GM23338 (cell line): Measurements from ENCODE around the gene SORL1. TPM values are rescaled to one million over a fixed set of nuclear protein-coding genes. Genes with fewer than 3 reads are reported as not detected.
A peak's percentile ranks its signal among the peaks of the same experiment; 100 is the strongest.

Source experiments
- ATAC-seq: fragments of 200-7000 bp; cut with Tn5 transposase; 3 replicates; pipeline ENCODE4 v1.9.1; 2020
- DNase-seq: peaks from one replicate; pipeline ENCODE4 v3.0.0-alpha.2; 2015; ENCODE audit warnings: low spot score
- H2AFZ ChIP-seq: fragments of 200-600 bp; sonication (generic); 2 replicates; pipeline ENCODE4 v1.8.0; 2016; ENCODE audit warnings: antibody characterized with exemption, mild to moderate bottlenecking, moderate library complexity
- H3F3A ChIP-seq: fragments of 200-600 bp; sonication (generic); replicated peaks from 2 replicates; pipeline ENCODE4 v1.8.0; 2017; ENCODE audit warnings: antibody characterized with exemption, mixed run types, low read depth
- H3K27ac ChIP-seq: fragments of 200-600 bp; sonication (generic); 2 replicates; pipeline ENCODE4 v1.6.1; 2016; ENCODE audit warnings: low read depth
- H3K27me3 ChIP-seq: fragments of 200-600 bp; sonication (generic); 2 replicates; pipeline ENCODE4 v1.8.0; 2016; ENCODE audit warnings: mild to moderate bottlenecking, mixed run types, moderate library complexity; ENCODE audit not compliant: insufficient read depth
- H3K36me3 ChIP-seq: fragments of 200-600 bp; sonication (generic); 2 replicates; pipeline ENCODE4 v1.8.0; 2016; ENCODE audit warnings: mild to moderate bottlenecking; ENCODE audit not compliant: insufficient read depth
- H3K4me1 ChIP-seq: fragments of 200-600 bp; sonication (generic); 2 replicates; pipeline ENCODE4 v1.8.0; 2016; ENCODE audit warnings: mild to moderate bottlenecking, moderate library complexity; ENCODE audit not compliant: insufficient read depth
- H3K4me2 ChIP-seq: fragments of 200-600 bp; sonication (generic); 2 replicates; pipeline ENCODE4 v1.7.1; 2017; ENCODE audit warnings: mixed run types
- H3K4me3 ChIP-seq: fragments of 200-600 bp; sonication (generic); 2 replicates; pipeline ENCODE4 v1.6.1; 2016; ENCODE audit warnings: mixed run types
- H3K79me2 ChIP-seq: fragments of 200-600 bp; sonication (generic); replicated peaks from 2 replicates; pipeline ENCODE4 v1.8.0; 2017; ENCODE audit warnings: mild to moderate bottlenecking; ENCODE audit not compliant: insufficient read depth
- H3K9me2 ChIP-seq: fragments of 200-600 bp; sonication (generic); 2 replicates; pipeline ENCODE4 v1.8.0; 2017; ENCODE audit not compliant: insufficient read depth
- H4K20me1 ChIP-seq: fragments of 200-600 bp; sonication (generic); replicated peaks from 2 replicates; pipeline ENCODE4 v1.8.0; 2017; ENCODE audit warnings: mild to moderate bottlenecking; ENCODE audit not compliant: insufficient read depth
- H3K27ac Mint-ChIP-seq: 2 replicates; pipeline ENCODE4 v1.8.0; 2020; ENCODE audit warnings: inconsistent platforms, mild to moderate bottlenecking, moderate library complexity, mixed read lengths
- H3K27me3 Mint-ChIP-seq: 3 replicates; pipeline ENCODE4 v1.8.0; 2022; ENCODE audit warnings: low read depth, mild to moderate bottlenecking, moderate library complexity, mixed read lengths, inconsistent platforms; ENCODE audit not compliant: insufficient read depth, poor library complexity
- H3K36me3 Mint-ChIP-seq: 3 replicates; pipeline ENCODE4 v1.8.0; 2021; ENCODE audit warnings: low read depth, mild to moderate bottlenecking, inconsistent platforms, moderate library complexity, mixed read lengths
- H3K4me1 Mint-ChIP-seq: 3 replicates; pipeline ENCODE4 v1.8.0; 2020; ENCODE audit warnings: mild to moderate bottlenecking, inconsistent platforms, mixed read lengths
- H3K4me3 Mint-ChIP-seq: 3 replicates; pipeline ENCODE4 v1.8.0; 2021; ENCODE audit warnings: moderate library complexity, mild to moderate bottlenecking, inconsistent platforms, mixed read lengths
- H3K9me3 Mint-ChIP-seq: 3 replicates; pipeline ENCODE4 v1.8.0; 2020; ENCODE audit warnings: moderate library complexity, mild to moderate bottlenecking, inconsistent platforms, mixed read lengths
- CREB1 ChIP-seq: fragments of 250-450 bp; sonication (Bioruptor Pico); IDR thresholded peaks from 2 replicates; pipeline ENCODE4 v1.5.0; 2020; ENCODE audit warnings: low read depth, mild to moderate bottlenecking, moderate library complexity
- CTCF ChIP-seq, 2 experiments: fragments of 200-600 bp in 1 of 2; sonication (generic) in 1 of 2; conservative IDR thresholded peaks; 2 replicates each; pipeline versions ENCODE4 v1.5.1 to v1.6.1; 2016 to 2017; ENCODE audit warnings: antibody characterized with exemption in 2 of 2, low read depth in 2 of 2, mild to moderate bottlenecking in 2 of 2, moderate library complexity in 1 of 2
- EZH2 ChIP-seq: fragments of 200-600 bp; sonication (generic); IDR thresholded peaks from one replicate; pipeline ENCODE4 v1.8.0; 2017; ENCODE audit warnings: antibody characterized with exemption, mild to moderate bottlenecking, low read depth; ENCODE audit not compliant: unreplicated experiment
- EZH2phosphoT487 ChIP-seq: fragments of 200-600 bp; sonication (generic); IDR thresholded peaks from one replicate; pipeline ENCODE4 v1.8.1; 2018; ENCODE audit warnings: antibody characterized with exemption; ENCODE audit not compliant: unreplicated experiment
- JUNB ChIP-seq: IDR thresholded peaks from one replicate; pipeline ENCODE4 v1.6.1; 2016; ENCODE audit warnings: antibody characterized with exemption; ENCODE audit not compliant: unreplicated experiment
- NANOG ChIP-seq: IDR thresholded peaks from 2 replicates; pipeline ENCODE4 v1.6.1; 2016; ENCODE audit warnings: antibody characterized with exemption, borderline replicate concordance
- POLR2AphosphoS5 ChIP-seq: IDR thresholded peaks from 2 replicates; pipeline ENCODE4 v1.6.1; 2016; ENCODE audit warnings: antibody characterized with exemption, low read depth
- STAT1 ChIP-seq: IDR thresholded peaks from one replicate; pipeline ENCODE4 v1.6.1; 2016; ENCODE audit warnings: antibody characterized with exemption; ENCODE audit not compliant: unreplicated experiment
- ZNF114 ChIP-seq: fragments of 250-450 bp; sonication (Bioruptor Pico); IDR thresholded peaks from 2 replicates; pipeline ENCODE4 v1.5.0; 2020; ENCODE audit warnings: mild to moderate bottlenecking, moderate library complexity
- ZNF331 ChIP-seq: fragments of 250-450 bp; sonication (Bioruptor Pico); IDR thresholded peaks from 2 replicates; pipeline ENCODE4 v1.5.0; 2020; ENCODE audit warnings: low read depth, mild to moderate bottlenecking, moderate library complexity
- ZNF462 ChIP-seq: fragments of 250-450 bp; sonication (Bioruptor Pico); IDR thresholded peaks from 2 replicates; pipeline ENCODE4 v1.5.0; 2020; ENCODE audit warnings: mild to moderate bottlenecking, moderate library complexity
- polyA plus RNA-seq: library from polyadenylated mRNA; unstranded; fragments of >200 nt; fragmentation: Nextera tagmentation; extraction: Ambion mirVana; gene quantifications from 2 replicates; pipeline ENCODE4 v1.2.1, GENCODE V29; 2016
- total RNA-seq: library from RNA; depleted of rRNA; stranded (reverse); fragments of >200 nt; shearing (Covaris generic); gene quantifications from 2 replicates; pipeline ENCODE4 v1.2.3, GENCODE V29; 2014
- TF ChIP-seq, protein P1 (sequence below): IDR thresholded peaks from one replicate; pipeline ENCODE4 v1.6.1; 2018; ENCODE audit warnings: antibody characterized with exemption; ENCODE audit not compliant: unreplicated experiment

SORL1 gene
- total and polyA plus RNA-seq, 2 experiments from 2014 or later: 23.0 to 78.8 TPM

- no peak for TF ChIP-seq EZH2phosphoT487
- TF ChIP-seq CTCF (conservative IDR thresholded peaks at IDR 0.05; ENCODE audit: low read depth in 2 of 2): no peak
- TF ChIP-seq, protein P1, sequence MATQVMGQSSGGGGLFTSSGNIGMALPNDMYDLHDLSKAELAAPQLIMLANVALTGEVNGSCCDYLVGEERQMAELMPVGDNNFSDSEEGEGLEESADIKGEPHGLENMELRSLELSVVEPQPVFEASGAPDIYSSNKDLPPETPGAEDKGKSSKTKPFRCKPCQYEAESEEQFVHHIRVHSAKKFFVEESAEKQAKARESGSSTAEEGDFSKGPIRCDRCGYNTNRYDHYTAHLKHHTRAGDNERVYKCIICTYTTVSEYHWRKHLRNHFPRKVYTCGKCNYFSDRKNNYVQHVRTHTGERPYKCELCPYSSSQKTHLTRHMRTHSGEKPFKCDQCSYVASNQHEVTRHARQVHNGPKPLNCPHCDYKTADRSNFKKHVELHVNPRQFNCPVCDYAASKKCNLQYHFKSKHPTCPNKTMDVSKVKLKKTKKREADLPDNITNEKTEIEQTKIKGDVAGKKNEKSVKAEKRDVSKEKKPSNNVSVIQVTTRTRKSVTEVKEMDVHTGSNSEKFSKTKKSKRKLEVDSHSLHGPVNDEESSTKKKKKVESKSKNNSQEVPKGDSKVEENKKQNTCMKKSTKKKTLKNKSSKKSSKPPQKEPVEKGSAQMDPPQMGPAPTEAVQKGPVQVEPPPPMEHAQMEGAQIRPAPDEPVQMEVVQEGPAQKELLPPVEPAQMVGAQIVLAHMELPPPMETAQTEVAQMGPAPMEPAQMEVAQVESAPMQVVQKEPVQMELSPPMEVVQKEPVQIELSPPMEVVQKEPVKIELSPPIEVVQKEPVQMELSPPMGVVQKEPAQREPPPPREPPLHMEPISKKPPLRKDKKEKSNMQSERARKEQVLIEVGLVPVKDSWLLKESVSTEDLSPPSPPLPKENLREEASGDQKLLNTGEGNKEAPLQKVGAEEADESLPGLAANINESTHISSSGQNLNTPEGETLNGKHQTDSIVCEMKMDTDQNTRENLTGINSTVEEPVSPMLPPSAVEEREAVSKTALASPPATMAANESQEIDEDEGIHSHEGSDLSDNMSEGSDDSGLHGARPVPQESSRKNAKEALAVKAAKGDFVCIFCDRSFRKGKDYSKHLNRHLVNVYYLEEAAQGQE: no peak
Measured at GRCh38 chr11:121417055-121417551, 35.0 kb upstream of the SORL1 start (continued).

DNA sequence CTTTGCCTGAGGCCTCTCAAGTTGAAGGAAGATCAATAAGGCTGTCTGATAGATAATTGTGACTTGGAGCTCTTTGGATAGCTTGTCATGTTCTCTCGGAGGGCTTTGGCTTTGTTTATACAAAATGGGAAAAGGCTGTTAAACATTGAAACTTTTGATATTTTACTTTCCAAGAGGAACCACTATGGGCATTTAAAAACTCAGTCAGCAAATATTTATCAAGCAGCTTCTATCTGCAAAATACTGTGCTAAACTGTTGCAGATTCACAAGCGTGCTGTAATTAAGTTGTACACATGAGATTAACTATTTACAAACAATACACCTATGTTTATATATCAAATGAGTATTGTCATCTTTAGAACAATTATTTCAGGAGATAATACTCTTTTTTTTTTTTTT lies 34.5 kb upstream of the SORL1 start:
- ATAC-seq: no peak
- no peak for DNase-seq
- no peak overlapping the region for H3K4me3 ChIP-seq
- no peaks in the 10 kb centered on the region for H3F3A ChIP-seq
- peaks cover under 1% of the 10 kb centered on the region; the same call in 1 of the 2 replicates for H3K9me2 ChIP-seq
- no peaks in the 10 kb centered on the region for H3K79me2 ChIP-seq
- no peaks in the 10 kb centered on the region for H4K20me1 ChIP-seq
- H3K4me2 ChIP-seq: no peak overlapping the region
- H3K4me3 Mint-ChIP-seq: no peak overlapping the region
- peaks cover 7% of the 10 kb centered on the region for H3K4me1 ChIP-seq
- no peak overlapping the region for H3K27ac Mint-ChIP-seq
- no peaks in the 10 kb centered on the region for H3K9me3 Mint-ChIP-seq
- H3K36me3 ChIP-seq: no peaks in the 10 kb centered on the region
- H3K36me3 Mint-ChIP-seq: no peaks in the 10 kb centered on the region
- H2AFZ ChIP-seq: peak overlapping the region; percentile 97
- no peaks in the 10 kb centered on the region for H3K27me3 ChIP-seq
- H3K4me1 Mint-ChIP-seq: peaks cover 17% of the 10 kb centered on the region
- H3K27me3 Mint-ChIP-seq: no peaks in the 10 kb centered on the region
- no peak overlapping the region for H3K27ac ChIP-seq
- TF ChIP-seq ZNF331 (CRISPR knock-in tag) (no peak), POLR2AphosphoS5 (no peak), EZH2phosphoT487 (no peak), JUNB (no peak), ZNF114 (no peak), ZNF462 (no peak), NANOG (no peak), CTCF (conservative IDR thresholded peaks at IDR 0.05; ENCODE audit: low read depth in 2 of 2) (no peak), STAT1 (no peak), EZH2 (no peak), CREB1 (CRISPR knock-in tag) (no peak)
